ENCODE measurements around the gene TRIM65.

DNA sequence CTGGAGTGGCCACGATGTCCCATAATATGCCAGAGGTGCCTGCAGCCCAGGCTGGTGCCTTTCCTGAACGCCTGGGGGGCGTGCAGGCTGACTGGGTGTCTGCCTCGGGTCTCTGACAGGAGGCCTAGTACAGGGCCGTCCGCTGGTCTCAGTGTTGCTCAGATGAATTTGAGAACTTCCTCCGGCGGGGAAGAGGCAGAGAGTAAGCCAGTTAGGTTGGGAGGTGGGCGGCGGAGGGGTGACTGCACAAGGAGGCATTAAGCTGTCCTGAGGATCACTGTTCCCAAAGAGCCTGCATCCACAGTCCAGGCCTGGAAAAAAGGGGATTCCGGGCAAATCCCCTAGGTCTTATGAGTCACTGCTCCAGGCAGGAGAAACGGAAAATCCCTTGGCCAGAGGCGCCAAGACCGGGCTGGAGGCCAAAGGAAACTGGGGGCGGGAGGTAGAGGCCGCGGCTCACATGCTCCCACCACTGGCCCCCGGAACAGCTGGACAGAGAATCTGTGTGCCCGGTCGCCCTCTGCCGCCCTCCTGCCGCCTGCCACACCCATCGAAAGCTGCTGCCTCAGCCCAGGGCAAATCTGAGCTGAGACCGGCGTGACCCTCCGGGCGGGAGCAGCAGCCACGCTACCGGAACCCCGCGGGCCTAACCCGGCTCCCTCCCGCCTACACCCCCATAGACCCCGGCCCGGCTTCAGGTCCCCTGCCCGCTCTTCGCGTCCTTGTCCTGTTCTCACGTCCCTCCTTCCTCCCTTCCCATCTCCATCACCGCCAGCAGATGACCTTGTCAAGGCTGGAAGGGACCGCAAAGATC, 19.6 kb downstream of the TRIM65 start:
- TF ChIP-seq, protein P1, sequence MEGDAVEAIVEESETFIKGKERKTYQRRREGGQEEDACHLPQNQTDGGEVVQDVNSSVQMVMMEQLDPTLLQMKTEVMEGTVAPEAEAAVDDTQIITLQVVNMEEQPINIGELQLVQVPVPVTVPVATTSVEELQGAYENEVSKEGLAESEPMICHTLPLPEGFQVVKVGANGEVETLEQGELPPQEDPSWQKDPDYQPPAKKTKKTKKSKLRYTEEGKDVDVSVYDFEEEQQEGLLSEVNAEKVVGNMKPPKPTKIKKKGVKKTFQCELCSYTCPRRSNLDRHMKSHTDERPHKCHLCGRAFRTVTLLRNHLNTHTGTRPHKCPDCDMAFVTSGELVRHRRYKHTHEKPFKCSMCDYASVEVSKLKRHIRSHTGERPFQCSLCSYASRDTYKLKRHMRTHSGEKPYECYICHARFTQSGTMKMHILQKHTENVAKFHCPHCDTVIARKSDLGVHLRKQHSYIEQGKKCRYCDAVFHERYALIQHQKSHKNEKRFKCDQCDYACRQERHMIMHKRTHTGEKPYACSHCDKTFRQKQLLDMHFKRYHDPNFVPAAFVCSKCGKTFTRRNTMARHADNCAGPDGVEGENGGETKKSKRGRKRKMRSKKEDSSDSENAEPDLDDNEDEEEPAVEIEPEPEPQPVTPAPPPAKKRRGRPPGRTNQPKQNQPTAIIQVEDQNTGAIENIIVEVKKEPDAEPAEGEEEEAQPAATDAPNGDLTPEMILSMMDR (conservative IDR thresholded peaks at IDR 0.05; ENCODE audit: low read length), result no peak
- no peak for TF ChIP-seq EZH2phosphoT487 (IDR thresholded peaks at IDR 0.05; ENCODE audit: borderline replicate concordance, low read depth, low read length)
